NK-92 (cell line): ENCODE data around the gene DLX1.
"Not testable (repeated sequence)": the region's sequence is repeated elsewhere in the genome, so short reads cannot be mapped to it uniquely, and the experiment has no call there.

Experiments
- DNase-seq: peaks from one replicate; lab custom pipeline; 2025; ENCODE audit not compliant: unreplicated experiment; lab: John Stamatoyannopoulos, UW

The DLX1 gene

DNA sequence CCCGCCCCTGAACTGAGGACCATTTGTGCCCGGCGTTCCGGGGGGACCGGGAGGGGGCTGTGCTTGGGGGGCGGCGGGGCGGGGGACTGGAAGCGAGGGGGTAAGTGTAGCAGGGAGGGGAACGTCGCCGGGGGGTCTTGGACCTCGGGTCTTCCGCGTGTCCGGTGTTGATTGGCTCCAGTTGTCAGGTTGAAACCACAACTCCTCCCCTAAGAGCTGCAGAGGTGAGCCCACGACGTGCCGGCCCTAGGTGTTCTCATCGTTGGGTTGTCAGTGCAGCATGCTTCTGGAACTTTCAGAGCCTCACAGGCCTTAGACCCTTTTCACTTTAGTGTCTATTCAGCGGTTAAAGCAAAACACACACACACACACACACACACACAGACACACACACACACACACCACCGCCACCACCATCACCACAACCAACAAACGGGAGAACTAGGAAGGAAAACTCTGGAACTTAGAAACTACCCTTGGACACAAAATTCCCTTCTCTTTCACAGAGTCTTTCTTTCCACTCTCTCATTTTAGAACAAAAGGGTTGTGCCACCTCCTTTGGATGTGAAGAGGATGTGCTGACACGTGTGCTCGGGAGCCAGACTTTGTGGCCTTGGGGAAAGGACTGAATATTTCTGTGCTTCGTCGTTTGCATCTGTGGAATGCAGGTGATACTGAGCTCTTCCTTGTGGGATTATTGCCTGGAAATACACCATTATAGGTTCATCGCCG, 24.1 kb downstream of the DLX1 start:
- DNase-seq = no peak

GRCh38 chr2:172109988-172110811, 24.9 kb downstream of the DLX1 start:
- DNase-seq = no peak

DNA sequence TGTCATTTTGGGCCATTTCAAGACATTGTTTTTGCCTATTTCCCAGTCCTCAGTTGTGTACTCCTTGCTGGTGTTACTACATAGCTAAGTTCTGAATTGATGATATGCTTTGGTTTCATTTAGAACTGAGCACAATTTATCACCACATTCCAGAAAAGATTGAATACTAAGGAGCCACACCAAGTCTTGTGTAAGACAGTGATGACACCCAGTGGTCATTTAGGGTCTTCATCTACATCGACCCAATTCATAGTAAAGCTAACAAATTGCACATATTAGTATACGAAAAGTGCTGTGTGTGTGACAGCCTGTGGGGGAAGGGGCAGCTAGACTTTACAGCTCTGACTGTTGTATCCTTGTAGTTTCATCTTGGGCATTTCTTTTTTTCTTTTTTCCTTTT, 28.3 kb downstream of the DLX1 start:
- DNase-seq = no peak

DNA sequence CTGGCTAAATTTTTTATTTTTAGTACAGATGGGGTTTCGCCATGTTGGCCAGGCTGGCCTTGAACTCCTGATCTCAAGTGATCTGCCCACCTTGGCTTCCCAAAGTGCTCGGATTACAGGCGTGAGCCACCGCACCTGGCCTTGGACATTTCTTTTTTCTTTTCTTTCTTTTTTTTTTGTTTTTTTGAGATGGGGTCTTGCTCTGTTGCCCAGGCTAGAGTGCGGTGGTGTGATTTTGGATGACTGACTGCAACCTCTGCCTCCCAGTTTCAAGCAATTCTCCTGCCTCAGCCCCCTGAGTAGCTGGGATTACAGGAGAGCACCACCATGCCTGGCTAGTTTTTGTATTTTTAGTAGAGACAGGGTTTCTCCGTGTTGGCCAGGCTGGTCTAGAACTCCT, 28.9 kb downstream of the DLX1 start:
- not testable (repeated sequence) for DNase-seq

- DNase-seq = no peak
Measured at GRCh38 chr2:172114579-172114978, 29.3 kb downstream of the DLX1 start.

DNA sequence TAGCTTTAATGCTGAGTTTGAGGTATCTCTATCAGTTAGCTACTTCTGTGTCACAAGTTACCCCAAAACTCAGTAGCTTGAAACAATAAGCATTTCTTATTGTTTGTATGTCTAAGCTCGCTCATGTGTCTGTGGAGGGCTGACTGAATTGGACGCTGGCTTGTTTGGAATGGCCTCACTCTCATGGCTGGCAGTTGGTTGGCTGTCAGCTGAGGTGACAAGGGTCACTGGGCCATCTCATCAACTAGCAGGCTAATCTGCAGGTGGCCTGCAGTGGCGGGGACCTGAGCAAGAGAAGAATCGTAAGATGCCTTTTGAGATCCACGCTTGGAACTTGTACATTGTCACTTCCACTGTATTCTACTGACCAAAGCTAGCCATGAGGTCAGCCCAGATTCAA, 30.8 kb downstream of the DLX1 start:
- DNase-seq = no peak

DNA sequence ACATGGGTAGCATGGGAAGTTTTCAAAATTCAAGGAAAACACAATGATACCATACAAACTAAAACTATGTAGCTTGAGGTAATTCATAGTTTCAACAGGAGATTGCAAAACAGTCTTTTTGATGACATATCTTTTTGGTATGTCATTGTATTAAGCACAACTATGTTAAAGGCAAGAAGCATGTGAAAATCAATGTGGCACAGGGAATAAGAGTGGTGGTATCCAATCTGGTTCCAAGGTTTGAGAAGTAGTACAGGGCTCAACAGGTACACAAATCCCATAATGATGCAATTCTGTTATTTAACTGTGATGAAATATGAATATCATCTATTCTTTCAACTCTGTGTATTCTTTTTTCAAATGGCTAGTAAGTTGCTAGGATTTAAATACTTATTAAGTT, 33.8 kb downstream of the DLX1 start:
- DNase-seq = no peak

- no peak for DNase-seq
Measured at GRCh38 chr2:172120118-172120517, 34.8 kb downstream of the DLX1 start.

- DNase-seq = no peak
Measured at GRCh38 chr2:172128484-172128883, 43.2 kb downstream of the DLX1 start.

DNA sequence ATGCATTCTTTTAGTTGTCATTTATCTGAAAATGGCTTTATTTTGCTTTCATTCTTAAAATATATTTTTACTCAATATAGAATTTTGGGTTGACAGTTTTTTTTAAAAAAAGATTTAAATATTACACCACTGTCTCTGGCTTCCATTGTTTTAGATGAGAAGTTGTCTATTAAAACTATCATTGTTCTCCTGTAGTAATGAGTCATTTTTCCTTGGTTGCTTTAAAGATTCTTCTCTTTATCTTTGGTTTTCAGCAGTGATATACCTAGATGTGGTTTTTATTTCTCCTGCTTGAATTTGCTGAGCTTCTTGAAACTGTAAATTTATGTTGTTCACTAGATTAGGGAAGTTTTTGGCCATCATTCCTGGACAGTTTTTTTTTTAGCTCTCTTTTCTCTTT, 44.1 kb downstream of the DLX1 start:
- no peak for DNase-seq

- no peak for DNase-seq
Measured at GRCh38 chr2:172131713-172132555, 46.6 kb downstream of the DLX1 start.

- DNase-seq = no peak
Measured at GRCh38 chr2:172134270-172134669, 49.0 kb downstream of the DLX1 start.

GRCh38 chr2:172135446-172135845, 50.1 kb downstream of the DLX1 start:
- no peak for DNase-seq

DNA sequence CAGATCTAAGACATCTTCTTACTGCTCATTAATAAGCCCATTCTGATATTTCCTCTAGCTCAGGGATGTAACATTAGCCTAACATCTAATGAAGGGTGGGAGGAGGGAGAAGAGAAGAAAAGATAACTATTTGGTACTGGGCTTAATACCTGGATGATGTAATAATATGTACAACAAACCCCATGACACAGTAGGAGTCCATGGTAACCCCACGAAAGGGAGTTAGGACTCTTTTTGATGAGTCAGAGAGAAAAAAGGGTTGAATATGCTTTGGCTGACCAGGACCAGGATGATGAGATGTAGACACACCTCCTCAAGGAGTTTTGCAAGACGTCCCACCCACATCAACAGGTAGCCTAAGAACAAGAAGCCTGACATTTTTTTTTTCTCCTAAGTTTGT, 51.8 kb downstream of the DLX1 start:
- DNase-seq = no peak

DNA sequence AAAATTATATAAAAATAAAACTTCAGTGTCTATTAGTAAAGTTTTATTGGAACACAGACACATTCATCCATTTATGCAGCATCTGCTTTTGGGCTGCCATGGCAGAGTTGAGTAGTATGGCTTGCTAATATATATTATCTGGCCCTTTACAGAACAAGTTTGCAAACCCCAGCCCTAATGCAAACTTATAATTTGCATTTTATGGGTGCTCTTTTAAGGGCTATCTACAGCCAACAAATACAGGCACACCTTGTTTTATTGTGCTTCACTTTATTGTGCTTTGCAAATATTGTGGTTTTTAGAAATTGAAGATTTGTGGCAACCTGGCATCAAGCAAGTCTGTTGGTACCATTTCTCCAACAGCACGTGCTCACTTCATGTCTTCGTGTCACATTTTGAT, 52.6 kb downstream of the DLX1 start:
- DNase-seq = no peak

- DNase-seq = not testable (repeated sequence)
Measured at GRCh38 chr2:172138727-172139126, 53.4 kb downstream of the DLX1 start.
